OCI-LY3 (cell line): Measurements from ENCODE around the gene FAAP100.

Experiments
- CTCF ChIP-seq: fragments of 200-600, 300-600 bp; sonication (generic); IDR thresholded peaks from 2 replicates; pipeline ENCODE4 v1.5.1; 2014; ENCODE audit warnings: antibody characterized with exemption, low read length, low read depth
- EZH2phosphoT487 ChIP-seq: fragments of 200-600 bp; shearing (Covaris generic); IDR thresholded peaks from 2 replicates; pipeline ENCODE4 v1.6.1; 2018; ENCODE audit warnings: antibody characterized with exemption, mixed run types, low read depth

GRCh38 chr17:81566461-81567126, 14.4 kb upstream of the FAAP100 start:
- TF ChIP-seq CTCF (no peak), EZH2phosphoT487 (no peak)
